Breast epithelium (tissue), 3 donors: Measurements from ENCODE around the gene RELN.

Experiments used
- POLR2A ChIP-seq: fragments of 450-650 bp; IDR thresholded peaks from one replicate; pipeline ENCODE4 v1.6.1; 2016; ENCODE audit warnings: antibody characterized with exemption, mild to moderate bottlenecking, moderate library complexity
- POLR2AphosphoS5 ChIP-seq, 3 donors: sonication (generic); formaldehyde crosslinking; IDR thresholded peaks; one replicate each; pipeline ENCODE4 v1.6.1; 2017; ENCODE audit warnings: antibody characterized with exemption in 3 of 3
- TF ChIP-seq, protein P1 (sequence below), 3 donors: fragments of 450-650 bp; IDR thresholded peaks; one replicate each; pipeline ENCODE4 v1.5.1; 2016 to 2017; ENCODE audit warnings: antibody characterized with exemption in 3 of 3, mild to moderate bottlenecking in 3 of 3, moderate library complexity in 3 of 3

DNA sequence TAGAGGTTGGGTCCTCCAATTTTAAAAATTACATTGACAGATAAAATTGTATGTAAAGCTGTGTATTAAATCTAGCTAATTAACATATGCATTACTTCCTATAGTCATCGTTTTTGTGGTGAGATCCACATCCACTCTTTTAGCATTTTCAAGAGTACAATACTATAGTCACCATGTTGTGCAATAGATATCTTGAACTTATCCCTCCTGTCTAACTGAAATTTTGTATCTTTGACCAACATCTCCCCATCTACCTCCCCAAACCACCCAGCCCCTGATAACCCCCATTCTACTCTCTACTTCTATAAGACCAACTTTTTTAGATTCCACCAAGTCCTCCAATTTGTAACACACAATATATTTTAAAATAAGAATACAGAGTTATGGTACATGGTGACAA, 208.0 kb downstream of the RELN start:
- TF ChIP-seq, protein P1, sequence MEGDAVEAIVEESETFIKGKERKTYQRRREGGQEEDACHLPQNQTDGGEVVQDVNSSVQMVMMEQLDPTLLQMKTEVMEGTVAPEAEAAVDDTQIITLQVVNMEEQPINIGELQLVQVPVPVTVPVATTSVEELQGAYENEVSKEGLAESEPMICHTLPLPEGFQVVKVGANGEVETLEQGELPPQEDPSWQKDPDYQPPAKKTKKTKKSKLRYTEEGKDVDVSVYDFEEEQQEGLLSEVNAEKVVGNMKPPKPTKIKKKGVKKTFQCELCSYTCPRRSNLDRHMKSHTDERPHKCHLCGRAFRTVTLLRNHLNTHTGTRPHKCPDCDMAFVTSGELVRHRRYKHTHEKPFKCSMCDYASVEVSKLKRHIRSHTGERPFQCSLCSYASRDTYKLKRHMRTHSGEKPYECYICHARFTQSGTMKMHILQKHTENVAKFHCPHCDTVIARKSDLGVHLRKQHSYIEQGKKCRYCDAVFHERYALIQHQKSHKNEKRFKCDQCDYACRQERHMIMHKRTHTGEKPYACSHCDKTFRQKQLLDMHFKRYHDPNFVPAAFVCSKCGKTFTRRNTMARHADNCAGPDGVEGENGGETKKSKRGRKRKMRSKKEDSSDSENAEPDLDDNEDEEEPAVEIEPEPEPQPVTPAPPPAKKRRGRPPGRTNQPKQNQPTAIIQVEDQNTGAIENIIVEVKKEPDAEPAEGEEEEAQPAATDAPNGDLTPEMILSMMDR (IDR thresholded peaks at IDR 0.05) = no peak
- TF ChIP-seq POLR2A = no peak
- TF ChIP-seq POLR2AphosphoS5 (IDR thresholded peaks at IDR 0.05) = no peak
